GM12891 (cell line): ENCODE measurements around the gene EIF3I.
A peak's percentile ranks its signal among the peaks of the same experiment; 100 is the strongest.

ENCODE experiments used
- POLR2A ChIP-seq: IDR thresholded peaks from 2 replicates; pipeline ENCODE4 v1.6.1; 2011; ENCODE audit warnings: low read depth, low read length, control low read depth
- POLR2AphosphoS5 ChIP-seq: IDR thresholded peaks from 2 replicates; pipeline ENCODE4 v1.6.1; 2011; ENCODE audit warnings: low read depth, low read length, control low read depth
- TAF1 ChIP-seq: IDR thresholded peaks from 2 replicates; pipeline ENCODE4 v1.6.1; 2011; ENCODE audit warnings: low read depth, low read length, control low read depth

- peak; percentile 46; the same call in 1 of the 2 replicates for TF ChIP-seq POLR2A
- no peak for TF ChIP-seq TAF1
- 0 out of 2 replicates have a peak, but pooled peaks have one; percentile 20 for TF ChIP-seq POLR2AphosphoS5
These were observed 27.8 kb downstream of the EIF3I start for GRCh38 chr1:32249831-32250525.
